ENCODE data around the gene CDCA7. TPM values are rescaled to one million over a fixed set of nuclear protein-coding genes. Genes with fewer than 3 reads are reported as not detected.
"Not testable (repeated sequence)": the region's sequence is repeated elsewhere in the genome, so short reads cannot be mapped to it uniquely, and the experiment has no call there.

The CDCA7 gene
- total RNA-seq: 14.5 TPM

GRCh38 chr2:173354582-173355131 is at the start of gene CDCA7:
Gene CDCA7 (plus strand): TSS chr2:173354872. CDS start chr2:173354964, 92 bp downstream.
- ATAC-seq: peak; percentile 75

DNA sequence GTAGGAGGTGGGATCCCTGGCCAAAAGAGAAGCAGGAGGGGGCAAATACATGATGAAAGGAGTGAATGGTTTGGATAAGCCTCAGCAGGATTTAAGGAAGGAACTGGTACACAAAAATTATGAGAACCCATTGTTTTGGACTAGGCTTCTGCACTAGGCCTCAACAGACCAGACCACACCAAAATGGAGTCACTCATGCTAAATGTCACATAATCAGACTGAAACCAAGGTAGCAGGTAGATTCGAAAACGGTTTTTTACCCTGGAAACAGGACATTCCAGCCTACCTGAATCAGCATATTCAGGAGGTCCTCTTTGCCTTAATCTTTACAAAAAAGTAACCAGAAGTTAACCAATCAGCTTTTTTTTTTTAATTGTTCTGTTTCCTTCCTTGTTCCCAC is 49.4 kb upstream of the CDCA7 start:
- no peak for ATAC-seq

DNA sequence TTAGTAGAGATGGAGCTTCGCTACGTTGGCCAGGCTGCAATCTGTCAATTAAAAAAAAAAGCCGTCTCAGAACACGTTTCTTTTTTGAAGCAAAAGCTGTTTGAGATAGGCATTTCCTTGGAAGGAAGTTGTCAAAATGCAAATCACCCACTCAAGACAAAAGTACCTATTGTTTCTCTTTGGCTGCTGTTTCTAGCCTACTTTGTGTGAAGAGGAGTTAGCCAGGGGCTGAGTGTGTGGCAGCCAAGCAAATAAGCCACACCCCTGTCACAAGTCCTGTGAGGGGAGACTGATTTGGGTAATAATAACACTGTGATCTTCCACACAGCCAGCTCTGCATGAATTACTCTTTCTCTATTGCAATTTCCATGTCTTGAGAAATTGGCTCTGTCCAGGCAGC is 47.4 kb upstream of the CDCA7 start:
- ATAC-seq: no peak

DNA sequence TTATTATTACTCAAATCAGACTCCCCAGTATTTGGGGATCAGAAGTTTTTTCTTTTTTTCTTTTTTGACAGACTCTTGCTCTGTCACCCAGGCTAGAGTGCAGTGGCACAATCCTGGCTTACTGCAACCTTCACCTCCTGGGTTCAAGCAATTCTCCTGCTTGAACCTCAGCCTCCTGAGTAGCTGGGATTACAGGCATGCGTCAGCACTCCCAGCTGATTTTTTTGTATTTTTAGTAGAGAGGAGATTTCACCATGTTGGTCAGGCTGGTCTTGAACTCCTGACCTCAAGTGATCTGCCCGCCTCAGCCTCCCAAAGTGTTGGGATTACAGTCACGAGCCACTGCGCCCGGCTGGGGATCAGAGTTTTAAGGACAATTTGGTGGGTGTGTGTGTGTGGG is 45.3 kb upstream of the CDCA7 start:
- not testable (repeated sequence) for ATAC-seq

GRCh38 chr2:173311844-173312606 is 42.6 kb upstream of the CDCA7 start:
- no peak for ATAC-seq

DNA sequence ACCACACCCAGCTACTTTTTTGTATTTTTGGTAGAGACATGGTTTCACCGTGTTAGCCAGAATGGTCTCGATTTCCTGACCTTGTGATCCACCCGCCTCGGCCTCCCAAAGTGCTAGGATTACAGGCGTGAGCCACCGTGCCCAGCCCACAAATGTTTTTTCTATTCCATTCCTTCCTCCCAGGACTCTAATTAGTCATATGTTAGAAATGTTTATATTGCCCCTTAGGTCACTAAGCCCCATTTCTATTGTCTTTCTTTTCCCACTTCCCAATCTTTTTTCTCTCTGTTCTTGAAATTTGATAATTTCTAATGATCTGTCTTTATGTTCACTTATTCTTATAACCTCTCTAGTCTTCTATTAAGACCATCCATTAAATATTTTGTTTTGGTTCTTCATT is 31.3 kb upstream of the CDCA7 start:
- ATAC-seq: no peak

DNA sequence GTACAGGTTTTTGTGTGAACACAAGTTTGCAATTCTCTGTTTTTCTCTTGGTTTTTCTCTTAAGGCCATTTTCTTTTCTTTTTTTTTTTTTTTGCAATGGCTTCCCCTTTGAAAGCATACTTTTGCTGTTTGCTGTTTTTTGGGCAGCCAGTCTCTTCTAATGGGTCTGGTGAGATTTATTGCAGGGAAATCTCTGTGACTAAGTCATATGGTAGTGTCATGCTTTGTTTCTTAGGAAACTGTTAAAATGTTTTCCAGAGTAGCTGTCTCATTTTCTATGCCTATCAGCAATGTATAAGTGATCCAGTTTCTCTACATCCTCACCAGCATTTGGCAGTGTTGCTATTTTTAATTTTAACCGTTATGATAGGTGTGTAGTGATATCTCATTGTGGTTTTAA is 27.9 kb upstream of the CDCA7 start:
- no peak for ATAC-seq

GRCh38 chr2:173327421-173327820 is 27.3 kb upstream of the CDCA7 start:
- ATAC-seq: no peak

- not testable (repeated sequence) for ATAC-seq
These were observed 21.7 kb upstream of the CDCA7 start for GRCh38 chr2:173333003-173333402.

- ATAC-seq: peak; percentile 76
These were observed 14.9 kb upstream of the CDCA7 start for GRCh38 chr2:173339807-173340206.

- no peak for ATAC-seq
These were observed 10.8 kb upstream of the CDCA7 start for GRCh38 chr2:173343921-173344320.

DNA sequence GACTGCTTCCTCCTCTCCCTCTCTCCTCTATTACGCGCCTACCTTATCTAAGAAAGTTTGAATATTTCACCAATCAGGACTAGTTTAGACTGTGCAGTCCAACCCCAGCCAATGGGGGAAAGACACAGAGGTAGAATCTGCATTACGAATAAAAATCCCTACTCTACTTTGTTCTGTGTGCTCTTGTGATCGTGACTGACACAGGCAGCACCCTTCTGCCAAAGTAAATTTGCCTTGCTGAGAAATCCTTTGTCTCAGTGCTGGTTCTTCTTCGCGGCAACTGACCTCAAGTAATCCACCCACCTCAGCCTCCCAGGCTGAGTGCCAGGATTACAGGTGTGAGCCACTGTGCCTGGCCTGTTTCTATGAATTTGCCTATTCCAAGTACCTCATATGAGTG is 8.6 kb upstream of the CDCA7 start:
- no peak for ATAC-seq

GRCh38 chr2:173347305-173348168 is 7.1 kb upstream of the CDCA7 start:
- no peak for ATAC-seq

DNA sequence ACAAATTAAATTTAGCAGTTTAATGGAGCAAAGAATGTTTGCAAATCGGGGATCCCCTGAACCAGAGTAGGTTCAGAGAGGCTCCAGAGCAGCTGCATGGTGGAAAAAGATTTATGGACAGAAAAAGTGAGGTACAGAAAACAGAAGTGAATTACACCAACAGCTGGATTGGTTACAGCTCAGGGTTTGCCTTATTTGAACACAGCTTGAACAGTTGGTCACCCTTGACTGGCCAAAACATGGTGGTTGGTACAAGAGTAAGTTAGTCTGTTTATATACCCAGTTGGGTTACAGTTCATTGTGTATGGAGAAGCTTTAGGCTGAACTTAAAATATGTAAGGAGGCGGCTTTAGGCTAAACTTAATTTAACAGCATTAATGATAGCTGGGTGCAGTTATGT is 5.4 kb upstream of the CDCA7 start:
- ATAC-seq: no peak

DNA sequence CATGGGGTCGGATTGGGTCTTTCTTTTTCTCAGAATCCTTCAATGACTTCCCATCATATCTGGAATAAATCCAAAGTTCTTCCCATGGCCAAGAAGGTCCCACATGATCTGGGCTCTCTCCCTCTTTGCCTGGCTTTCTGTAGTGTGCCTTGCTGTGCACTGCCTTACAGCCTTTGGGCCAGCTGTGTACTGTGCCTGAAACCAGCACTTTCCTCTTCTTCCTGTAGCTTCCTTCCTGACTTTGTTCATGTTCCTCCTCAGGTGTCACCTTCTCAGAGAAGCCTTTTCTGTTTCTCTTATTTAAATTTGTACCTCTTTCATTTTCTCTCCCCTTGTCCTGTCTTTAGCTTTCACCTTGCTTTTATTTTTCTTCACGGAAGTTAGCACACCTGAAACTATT is 4.3 kb upstream of the CDCA7 start:
- ATAC-seq: no peak

DNA sequence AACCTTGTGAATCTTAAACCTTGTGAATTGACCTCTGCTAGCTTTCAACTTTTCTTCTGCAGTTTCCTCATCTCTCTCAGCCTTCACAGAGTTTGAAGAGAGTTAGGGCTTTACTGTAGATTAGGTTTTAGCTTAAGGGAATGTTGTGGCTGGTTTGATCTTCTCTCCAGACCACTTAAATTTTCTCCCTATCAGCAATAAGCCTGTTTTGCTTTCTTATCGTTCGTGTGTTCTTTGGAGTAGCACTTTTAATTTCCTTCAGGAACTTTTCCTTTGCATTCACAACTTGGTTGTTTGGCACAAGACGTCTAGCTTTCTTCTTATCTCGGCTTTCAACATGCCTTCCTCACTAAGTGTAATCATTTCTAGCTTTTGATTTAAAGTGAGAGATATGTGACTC is 2.8 kb upstream of the CDCA7 start:
- no peak for ATAC-seq

DNA sequence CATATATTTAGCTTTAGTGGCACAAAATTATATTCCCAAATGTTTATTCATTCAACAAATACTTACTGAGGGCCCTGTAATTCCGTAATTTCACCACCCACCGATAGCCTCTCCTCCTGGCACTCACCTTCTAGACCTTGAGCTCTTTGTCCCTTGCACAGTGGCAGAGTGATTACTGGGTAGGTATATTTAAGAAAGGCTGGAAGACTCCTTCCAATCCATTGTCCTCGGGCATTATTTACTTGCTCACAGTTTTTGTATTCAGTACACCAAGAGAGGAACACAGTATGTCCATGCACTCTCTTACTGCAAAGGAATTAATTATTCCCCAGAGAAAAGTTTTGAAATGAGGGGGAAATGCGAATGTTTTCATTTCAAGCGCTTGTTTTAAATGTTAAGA is 1.1 kb upstream of the CDCA7 start:
- ATAC-seq: no peak

- no peak for ATAC-seq
These were observed 545 bp upstream of the CDCA7 start for GRCh38 chr2:173354073-173354581.

DNA sequence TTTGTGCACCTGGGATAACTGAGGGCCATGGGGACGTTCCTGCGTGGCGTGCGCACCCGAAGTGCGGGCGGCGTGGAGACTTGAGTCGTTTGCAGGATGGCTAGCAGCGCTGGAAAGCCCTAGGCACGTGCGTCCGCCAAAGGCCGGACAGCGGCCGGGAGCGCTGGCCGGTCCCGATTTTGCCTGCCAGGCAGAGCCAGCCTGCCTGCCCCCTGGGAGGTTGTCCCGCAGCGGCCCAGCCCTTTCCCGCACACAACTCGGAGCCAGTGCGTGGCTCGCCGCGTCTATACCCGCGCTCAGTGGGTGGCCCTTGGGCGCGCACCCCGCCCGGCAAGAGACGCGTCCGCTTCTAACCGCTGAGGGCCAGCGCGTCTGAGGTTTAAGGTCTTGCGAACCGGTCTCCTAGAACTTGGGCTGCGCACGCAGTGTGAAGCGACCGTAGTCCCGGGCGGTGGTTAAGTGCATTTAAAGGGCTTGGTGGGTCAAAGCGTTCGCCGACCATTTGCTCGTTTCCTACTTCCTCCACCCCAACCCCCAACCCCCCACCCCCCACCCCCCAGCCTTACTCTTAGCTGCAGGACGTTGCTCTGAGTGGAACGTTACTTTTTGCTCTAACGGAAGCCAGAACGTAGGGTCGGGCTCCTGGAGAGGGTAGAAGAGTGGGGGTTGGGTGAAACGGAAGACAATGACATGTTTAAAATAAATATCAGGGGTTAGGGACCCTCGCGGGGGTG is 627 bp downstream of the CDCA7 start:
- peak; percentile 61 for ATAC-seq

- peak; percentile 82 for ATAC-seq
These were observed 1.3 kb downstream of the CDCA7 start for GRCh38 chr2:173355866-173356508.

DNA sequence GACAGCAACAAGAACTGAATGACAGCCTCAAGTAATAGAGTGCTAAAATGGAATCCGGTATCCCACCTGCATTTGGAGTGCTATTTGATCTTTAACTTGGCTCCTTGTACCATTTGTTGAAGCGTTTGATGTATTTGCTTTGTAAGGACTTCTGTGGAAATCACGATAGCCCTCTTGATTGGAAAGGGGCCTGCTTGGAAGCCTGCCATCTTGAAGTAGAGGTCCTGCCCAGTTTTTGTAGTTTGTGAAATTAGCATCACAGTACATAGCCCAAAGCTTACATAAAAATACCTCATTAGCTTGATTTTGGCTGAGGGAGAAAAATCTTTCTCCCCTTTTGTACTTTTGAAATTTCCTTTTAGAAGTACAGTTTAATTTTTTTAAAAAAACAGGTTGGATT is 2.7 kb downstream of the CDCA7 start:
- ATAC-seq: no peak

DNA sequence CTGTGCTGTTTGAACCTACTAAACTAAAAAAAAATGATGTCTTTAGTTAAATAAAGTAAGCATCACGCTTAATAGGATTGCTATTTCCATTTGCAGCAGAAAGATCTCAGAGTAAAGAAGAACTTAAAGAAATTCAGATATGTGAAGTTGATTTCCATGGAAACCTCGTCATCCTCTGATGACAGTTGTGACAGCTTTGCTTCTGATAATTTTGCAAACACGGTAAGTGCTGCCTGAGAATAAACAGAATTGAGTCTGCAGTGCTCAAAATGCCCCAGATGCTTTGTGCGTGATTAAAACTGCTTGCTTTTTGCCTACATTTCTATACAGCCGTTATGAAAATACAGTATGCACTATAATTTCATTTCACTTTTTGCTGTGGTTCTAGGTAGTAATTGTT is 3.9 kb downstream of the CDCA7 start:
- no peak for ATAC-seq

All from esophagus mucosa (tissue), 1 donor.